Measurements from ENCODE around the gene UBAP1L. TPM values are rescaled to one million over a fixed set of nuclear protein-coding genes. Genes with fewer than 3 reads are reported as not detected.

Gene UBAP1L
- total RNA-seq, result 0.95 and 1.5 TPM in 2 replicates

DNA sequence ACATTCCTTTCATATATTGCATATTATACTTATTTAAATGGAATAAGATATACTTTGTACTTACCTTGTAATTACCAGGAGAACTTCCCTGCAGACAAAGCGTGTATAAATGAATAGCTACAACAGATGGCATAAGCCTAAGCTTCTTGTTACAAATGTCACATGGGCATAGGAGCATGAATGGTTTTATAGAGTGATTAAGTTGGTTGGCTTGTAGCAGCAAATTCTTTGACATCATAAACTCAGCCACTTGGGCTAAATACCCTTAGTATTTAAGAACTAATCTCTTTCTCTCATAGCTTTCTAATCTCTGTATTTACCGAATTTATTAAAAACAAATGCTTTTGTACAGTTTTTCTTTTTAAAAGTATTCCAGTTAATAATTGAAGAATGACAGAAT lies at the start of gene UBAP1L:
UBAP1L (minus strand) TSS at position 115 of the 400 bp plus-strand sequence. CDS start 8,985 bp downstream, outside the sequence.

DNA sequence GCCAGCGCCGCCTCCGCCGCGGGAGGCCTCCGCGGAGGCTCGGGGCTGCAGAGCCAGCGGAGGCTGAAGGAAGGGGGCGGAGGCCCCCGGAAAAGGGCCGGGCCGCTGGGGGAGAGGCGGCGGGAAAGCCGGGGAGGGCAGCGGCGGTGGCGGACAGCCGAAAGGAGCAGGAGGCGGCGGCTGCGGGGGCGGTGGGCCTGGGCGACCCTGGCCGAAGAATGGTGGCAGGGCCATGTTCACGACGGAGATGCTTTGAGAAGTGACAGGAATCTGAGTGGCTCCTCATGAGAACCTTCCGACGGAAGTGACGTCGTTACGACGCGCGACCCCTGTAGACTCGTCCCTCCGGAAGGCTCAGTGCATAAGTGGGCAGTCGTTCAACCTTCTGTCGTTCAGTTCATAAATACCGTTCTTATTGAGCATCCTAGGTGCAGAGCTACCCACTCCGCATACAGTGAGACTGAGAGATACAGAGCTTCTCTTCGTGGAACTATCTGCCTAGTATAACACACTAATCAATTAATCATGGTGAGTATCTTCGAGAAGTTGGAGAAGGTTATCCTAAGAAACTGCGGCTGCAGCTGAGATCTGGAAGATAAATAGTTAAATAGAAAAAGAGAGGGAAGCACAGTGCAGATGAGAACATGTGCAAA lies 18.7 kb upstream of the UBAP1L start, which contains the start of gene PDCD7:
PDCD7 (minus strand) TSS at position 261 of the 653 bp plus-strand sequence; CDS start at position 234, 27 bp downstream.

DNA sequence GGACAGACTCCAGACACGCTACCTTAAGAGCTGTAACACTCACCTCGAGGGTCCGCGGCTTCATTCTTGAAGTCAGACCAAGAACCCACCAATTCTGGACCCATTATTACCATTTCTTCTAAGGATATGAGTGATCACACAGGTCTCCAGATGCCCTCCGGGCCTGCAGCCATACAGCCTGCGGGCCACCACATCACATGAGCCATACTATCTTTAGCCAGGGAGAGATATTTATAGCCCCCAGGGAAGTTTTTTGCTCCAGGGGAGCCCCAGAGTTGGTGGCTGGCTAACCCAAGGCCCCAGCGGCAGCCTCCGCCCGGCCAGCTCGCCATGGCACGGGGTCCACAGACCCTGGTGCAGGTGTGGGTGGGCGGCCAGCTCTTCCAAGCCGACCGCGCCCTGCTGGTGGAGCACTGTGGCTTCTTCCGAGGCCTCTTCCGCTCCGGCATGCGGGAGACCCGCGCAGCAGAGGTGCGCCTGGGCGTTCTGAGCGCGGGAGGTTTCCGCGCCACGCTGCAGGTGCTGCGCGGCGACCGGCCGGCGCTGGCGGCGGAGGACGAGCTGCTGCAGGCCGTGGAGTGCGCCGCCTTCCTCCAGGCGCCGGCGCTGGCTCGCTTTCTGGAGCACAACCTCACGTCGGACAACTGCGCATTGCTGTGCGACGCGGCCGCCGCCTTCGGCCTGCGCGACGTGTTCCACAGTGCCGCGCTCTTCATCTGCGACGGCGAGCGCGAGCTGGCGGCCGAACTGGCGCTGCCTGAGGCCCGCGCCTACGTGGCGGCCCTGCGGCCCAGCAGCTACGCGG lies 38.3 kb downstream of the UBAP1L start, which contains the start of gene KBTBD13:
KBTBD13 (plus strand) TSS at position 261 of the 805 bp plus-strand sequence; CDS start at position 331, 70 bp downstream.

DNA sequence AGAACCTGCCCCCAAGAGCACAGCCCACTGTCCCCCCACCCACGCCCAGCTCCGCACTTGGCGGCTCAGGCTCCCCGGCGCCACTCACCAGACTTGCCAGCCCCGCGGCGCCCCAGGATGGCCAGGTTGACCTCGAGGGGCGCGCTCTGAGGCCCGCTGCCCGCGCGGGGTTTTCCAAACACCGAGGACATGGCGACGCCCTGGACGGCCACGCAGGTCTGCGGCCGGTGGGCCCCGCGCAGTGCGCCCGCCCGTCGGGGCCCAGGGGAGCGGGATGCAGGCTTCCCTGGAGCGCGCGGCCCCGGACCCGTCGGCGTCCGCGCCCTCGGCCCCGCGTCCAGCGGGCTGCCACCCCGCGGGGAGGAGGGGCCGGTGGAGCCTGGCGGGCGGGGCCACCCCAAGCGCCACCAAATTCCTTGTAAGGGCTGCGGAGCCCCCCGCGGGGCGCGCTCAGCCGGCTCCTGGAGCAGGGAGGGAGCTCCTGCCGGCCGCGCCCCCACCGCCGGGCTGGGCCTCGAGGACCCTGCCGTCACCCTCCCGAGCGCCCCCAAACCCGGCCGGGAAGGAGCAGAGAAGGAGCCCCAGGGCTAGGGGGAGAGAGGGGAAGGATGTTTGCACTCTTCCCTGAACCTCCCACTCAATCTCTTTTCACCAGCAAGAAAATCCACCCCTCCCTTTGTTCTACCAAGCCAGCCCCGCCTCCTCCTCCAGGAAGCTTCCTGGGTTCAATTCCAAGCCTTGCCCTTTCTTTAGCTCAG lies 47.2 kb downstream of the UBAP1L start, which contains the start of gene RASL12:
RASL12 (minus strand) TSS at position 347 of the 758 bp plus-strand sequence; CDS start at position 191, 156 bp downstream.

DNA sequence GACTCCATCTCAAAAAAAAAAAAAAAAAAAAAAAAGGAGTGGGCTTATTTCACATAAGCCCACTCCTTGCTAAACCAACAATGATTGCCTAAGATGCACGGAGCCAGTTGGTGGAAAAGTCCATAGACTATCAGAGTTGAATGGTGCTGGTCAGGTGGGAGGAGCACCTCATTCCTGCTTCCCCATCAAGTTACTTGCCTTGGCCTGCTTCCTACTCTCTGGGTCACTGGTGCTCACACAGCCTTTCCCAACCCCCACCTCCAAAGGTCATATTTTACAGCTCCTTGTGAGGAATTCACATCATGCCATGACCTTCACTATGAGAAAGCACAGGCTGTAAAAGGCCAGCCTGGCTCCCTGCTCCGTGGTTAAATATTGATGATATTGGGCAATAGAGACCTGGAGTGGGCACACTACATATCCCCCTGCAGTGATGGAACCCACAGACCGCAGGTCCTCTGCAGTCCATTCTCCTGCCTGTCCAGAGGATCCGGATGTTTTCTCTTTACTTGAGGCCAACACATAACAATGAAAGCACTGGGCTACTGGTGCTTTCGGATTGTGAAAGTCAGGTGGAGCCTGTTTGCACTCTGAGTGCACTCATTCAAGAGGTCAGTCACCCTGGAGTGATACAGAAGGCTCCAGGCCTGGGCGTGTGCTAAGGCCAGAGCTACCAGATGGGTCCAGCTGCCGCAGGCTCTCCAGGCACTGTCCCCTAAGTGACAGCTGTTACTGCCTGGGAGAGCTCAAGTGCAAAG lies 70.1 kb downstream of the UBAP1L start, which contains the start of gene SLC51B:
SLC51B (plus strand) TSS at position 664 of the 758 bp plus-strand sequence. CDS start 4,618 bp downstream, outside the sequence.

Other genes starting within 250 kb of the UBAP1L start
- gene ANKDD1A, start 203.3 kb downstream of the UBAP1L start, total RNA-seq, result 8.2 and 14.8 TPM in 2 replicates
- gene SPG21, start 125.3 kb downstream of the UBAP1L start, total RNA-seq, result 64.9 and 69.7 TPM in 2 replicates
- gene MTFMT, start 85.6 kb downstream of the UBAP1L start, total RNA-seq, result 7.6 and 13.4 TPM in 2 replicates
- gene SLC51B, start 69.8 kb downstream of the UBAP1L start, total RNA-seq, result 1.0 and 1.9 TPM in 2 replicates
- gene RASL12, start 47.2 kb downstream of the UBAP1L start, total RNA-seq, result 31.7 and 58.0 TPM in 2 replicates
- not detected in 2 replicates for gene KBTBD13, start 38.5 kb downstream of the UBAP1L start, total RNA-seq
- gene PDCD7, start 18.6 kb upstream of the UBAP1L start, total RNA-seq, result 11.8 and 15.0 TPM in 2 replicates
- 41.5 and 47.1 TPM in 2 replicates for gene CLPX, start 70.1 kb upstream of the UBAP1L start, total RNA-seq
- gene CILP, start 96.3 kb upstream of the UBAP1L start, total RNA-seq, result 0.79 and 2.9 TPM in 2 replicates
- 2.0 and 2.2 TPM in 2 replicates for gene PARP16, start 171.7 kb upstream of the UBAP1L start, total RNA-seq
- gene RNU5A-1, start 180.9 kb upstream of the UBAP1L start, total RNA-seq, result not detected in 2 replicates
- not detected in 2 replicates for gene RNU5B-1, start 189.5 kb upstream of the UBAP1L start, total RNA-seq

All from bronchial smooth muscle cell (primary cell).